Smooth muscle cell (in vitro differentiated cells): ENCODE results near the gene NRXN3. TPM values are rescaled to one million over a fixed set of nuclear protein-coding genes. Genes with fewer than 3 reads are reported as not detected.

ENCODE experiments used
- DNase-seq: peaks from one replicate; lab custom pipeline; 2025; ENCODE audit not compliant: unreplicated experiment; lab: John Stamatoyannopoulos, UW
- H2AFZ ChIP-seq: fragments of 200-600 bp; sonication (generic); 2 replicates; pipeline ENCODE4 v1.6.0; 2016; ENCODE audit warnings: antibody characterized with exemption, low read depth, mild to moderate bottlenecking
- H3F3A ChIP-seq: fragments of 200-600 bp; sonication (generic); 2 replicates; pipeline ENCODE4 v1.6.0; 2017; ENCODE audit warnings: antibody characterized with exemption, low read depth
- H3K27ac ChIP-seq: fragments of 200-600 bp; sonication (generic); 2 replicates; pipeline ENCODE4 v1.5.1; 2016; ENCODE audit warnings: low read depth, mild to moderate bottlenecking
- H3K27me3 ChIP-seq: fragments of 200-600 bp; sonication (generic); 2 replicates; pipeline ENCODE4 v1.6.1; 2016; ENCODE audit warnings: low read depth, mild to moderate bottlenecking
- H3K36me3 ChIP-seq: fragments of 200-600 bp; sonication (generic); 2 replicates; pipeline ENCODE4 v1.5.1; 2016; ENCODE audit warnings: low read depth
- H3K4me1 ChIP-seq: fragments of 200-600 bp; sonication (generic); 2 replicates; pipeline ENCODE4 v1.5.1; 2016; ENCODE audit warnings: low read depth
- H3K4me2 ChIP-seq: fragments of 200-600 bp; sonication (generic); 2 replicates; pipeline ENCODE4 v1.6.0; 2016; ENCODE audit warnings: mild to moderate bottlenecking
- H3K4me3 ChIP-seq: fragments of 200-600 bp; sonication (generic); 2 replicates; pipeline ENCODE4 v1.5.1; 2016; ENCODE audit warnings: mild to moderate bottlenecking
- H3K79me2 ChIP-seq: fragments of 200-600 bp; sonication (generic); 2 replicates; pipeline ENCODE4 v1.6.0; 2016; ENCODE audit warnings: low read depth, mild to moderate bottlenecking
- H3K9ac ChIP-seq: fragments of 200-600 bp; sonication (generic); 2 replicates; pipeline ENCODE4 v1.6.0; 2016; ENCODE audit warnings: low read depth
- H3K9me3 ChIP-seq: fragments of 200-600 bp; sonication (generic); replicated peaks from 2 replicates; pipeline ENCODE4 v1.5.1; 2016; ENCODE audit warnings: low read depth
- H4K20me1 ChIP-seq: fragments of 200-600 bp; sonication (generic); 2 replicates; pipeline ENCODE4 v1.6.0; 2016; ENCODE audit warnings: low read depth
- CTCF ChIP-seq: fragments of 200-600 bp; sonication (generic); IDR thresholded peaks from 2 replicates; pipeline ENCODE4 v1.5.1; 2017; ENCODE audit warnings: borderline replicate concordance, mild to moderate bottlenecking, antibody characterized with exemption; ENCODE audit not compliant: insufficient read depth, poor library complexity, severe bottlenecking
- WGBS: methylation state at CpG from one replicate; pipeline ENCODE4 v1.1.7; 2016; ENCODE audit warnings: low lambda C conversion rate; 5-methylcytosine and 5-hydroxymethylcytosine counted together
- polyA plus RNA-seq: library from polyadenylated mRNA; unstranded; fragments of >200 nt; fragmentation: Nextera tagmentation; extraction: Ambion mirVana; gene quantifications from 2 replicates; pipeline ENCODE4 v1.2.1, GENCODE V29; 2016
- total RNA-seq: library from RNA; depleted of rRNA; stranded (reverse); fragments of >200 nt; gene quantifications from 2 replicates; pipeline ENCODE4 v1.2.3, GENCODE V29; 2014

NRXN3 gene
- total and polyA plus RNA-seq, 2 experiments from 2014 or later, result 1.2 to 7.0 TPM

GRCh38 chr14:79480212-79480611 is 1310.0 kb downstream of the NRXN3 start:
- Histone ChIP-seq H4K20me1 (no peaks in the 10 kb centered on the region), H3K4me3 (no peak overlapping the region), H3K4me1 (peaks cover 12% of the 10 kb centered on the region), H3K27ac (no peak overlapping the region), H3K36me3 (no peaks in the 10 kb centered on the region), H3K9me3 (no peaks in the 10 kb centered on the region), H3K4me2 (no peak overlapping the region), H3F3A (no peaks in the 10 kb centered on the region), H3K27me3 (no peaks in the 10 kb centered on the region), H2AFZ (no peak overlapping the region), H3K79me2 (no peaks in the 10 kb centered on the region), H3K9ac (no peak overlapping the region)
- DNase-seq, result no peak
- no peak for TF ChIP-seq CTCF
- WGBS, result 81% methylated on average over 5 of the region's 5 CpGs

- Histone ChIP-seq H3K4me2 (no peak overlapping the region), H3K4me1 (peaks cover 6% of the 10 kb centered on the region), H3K27me3 (no peaks in the 10 kb centered on the region), H3K9ac (no peak overlapping the region), H3K79me2 (no peaks in the 10 kb centered on the region), H2AFZ (no peak overlapping the region), H3K27ac (no peak overlapping the region), H3K36me3 (no peaks in the 10 kb centered on the region), H3K9me3 (no peaks in the 10 kb centered on the region), H3K4me3 (no peak overlapping the region), H3F3A (no peaks in the 10 kb centered on the region), H4K20me1 (no peaks in the 10 kb centered on the region)
- TF ChIP-seq CTCF, result no peak
- DNase-seq, result no peak
- WGBS, result 94% methylated on average over 1 of the region's 1 CpG
Observed at GRCh38 chr14:79482825-79483224, 1312.7 kb downstream of the NRXN3 start.

DNA sequence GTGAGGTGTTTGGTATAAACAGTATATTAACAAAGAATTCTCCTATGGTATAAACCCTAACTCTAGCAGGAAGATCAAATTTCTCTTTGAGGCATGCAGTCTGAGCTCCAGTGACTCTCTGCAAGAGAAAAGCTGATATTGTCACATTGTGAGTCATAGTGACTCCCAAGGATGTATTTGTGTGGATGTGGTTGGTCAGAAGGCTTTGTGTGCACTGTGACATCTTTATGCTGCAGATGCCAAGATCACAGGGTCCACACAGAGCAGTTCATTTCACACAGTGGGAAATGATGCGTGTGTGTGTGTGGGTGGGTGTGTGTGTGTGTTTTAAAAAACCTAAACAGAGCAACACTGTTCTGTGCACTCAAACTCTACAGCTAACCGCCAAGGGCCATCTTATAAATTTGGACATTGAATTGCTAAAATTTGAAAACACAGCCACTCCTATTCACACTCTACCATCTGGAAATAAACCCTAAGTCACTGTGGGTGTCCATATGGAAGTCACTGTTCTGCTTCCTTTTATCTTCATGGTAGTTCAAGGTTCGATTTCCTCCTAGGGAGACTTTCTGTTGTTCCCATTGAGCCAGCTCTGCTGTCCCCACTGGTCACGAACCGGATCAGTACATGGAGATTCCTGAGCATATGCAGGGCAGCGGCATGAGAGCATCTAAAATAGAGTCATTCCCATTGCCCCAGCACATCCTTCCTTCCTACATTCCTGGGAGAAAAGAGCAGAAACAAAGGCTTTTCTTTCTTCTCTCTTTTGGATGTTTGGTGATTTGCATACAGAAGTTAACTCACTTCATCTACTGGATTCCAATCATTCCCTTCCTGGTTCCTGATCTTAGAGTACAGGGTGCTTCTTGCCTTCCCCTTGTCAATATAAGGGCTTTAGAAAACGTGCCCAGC is 1313.6 kb downstream of the NRXN3 start:
- H3K36me3 ChIP-seq, result no peaks in the 10 kb centered on the region
- no peak overlapping the region for H3K4me3 ChIP-seq
- TF ChIP-seq CTCF, result no peak
- H3F3A ChIP-seq, result no peaks in the 10 kb centered on the region
- H3K4me1 ChIP-seq, result peaks cover 3% of the 10 kb centered on the region
- H4K20me1 ChIP-seq, result no peaks in the 10 kb centered on the region
- H3K4me2 ChIP-seq, result no peak overlapping the region
- no peak for DNase-seq
- no peak overlapping the region for H3K9ac ChIP-seq
- 64% methylated on average over 7 of the region's 7 CpGs for WGBS
- no peak overlapping the region for H3K27ac ChIP-seq
- no peaks in the 10 kb centered on the region for H3K79me2 ChIP-seq
- H3K9me3 ChIP-seq, result no peaks in the 10 kb centered on the region
- no peak overlapping the region for H2AFZ ChIP-seq
- no peaks in the 10 kb centered on the region for H3K27me3 ChIP-seq

- H3K27ac ChIP-seq, result no peak overlapping the region
- no peaks in the 10 kb centered on the region for H3K79me2 ChIP-seq
- H3K4me3 ChIP-seq, result no peak overlapping the region
- H3K27me3 ChIP-seq, result no peaks in the 10 kb centered on the region
- no peaks in the 10 kb centered on the region for H3K4me1 ChIP-seq
- H3F3A ChIP-seq, result no peaks in the 10 kb centered on the region
- H3K9me3 ChIP-seq, result no peaks in the 10 kb centered on the region
- no peaks in the 10 kb centered on the region for H4K20me1 ChIP-seq
- TF ChIP-seq CTCF, result no peak
- 84% methylated on average over 1 of the region's 1 CpG for WGBS
- no peak for DNase-seq
- H3K4me2 ChIP-seq, result no peak overlapping the region
- no peaks in the 10 kb centered on the region for H3K36me3 ChIP-seq
- H3K9ac ChIP-seq, result no peak overlapping the region
- H2AFZ ChIP-seq, result no peak overlapping the region
Observed at GRCh38 chr14:79487632-79488031, 1317.5 kb downstream of the NRXN3 start.
